ENCODE data around the gene KIF4B.
"Not testable (repeated sequence)": the region's sequence is repeated elsewhere in the genome, so short reads cannot be mapped to it uniquely, and the experiment has no call there.

Gene KIF4B

DNA sequence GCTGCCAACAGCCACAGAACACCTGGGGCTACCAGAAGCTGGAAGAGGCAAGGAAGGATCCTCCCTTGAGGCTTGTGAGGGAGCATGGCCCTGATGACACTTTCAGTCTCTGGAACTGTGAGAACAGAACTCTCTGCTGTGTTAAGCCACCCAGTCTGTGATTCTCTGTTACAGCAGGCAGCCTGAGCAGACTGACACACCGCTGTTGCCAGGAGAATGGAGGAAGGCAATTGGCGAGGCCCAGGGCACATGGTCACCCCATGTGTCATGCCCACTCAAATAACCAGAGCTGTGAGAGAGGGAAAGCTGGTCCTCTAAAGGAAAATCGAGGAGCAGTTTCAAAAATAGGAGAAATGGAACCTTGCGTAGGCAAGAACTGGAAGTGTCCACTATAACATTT lies 12.0 kb upstream of the KIF4B start:
- no peaks in the 10 kb centered on the region for H3K36me3 ChIP-seq (ENCODE audit: insufficient read depth, low read length)
- H3K9me3 ChIP-seq (ENCODE audit: insufficient read depth, low read depth, low read length): no peaks in the 10 kb centered on the region
- H3K4me1 ChIP-seq (ENCODE audit: insufficient read depth, low read length, poor library complexity, severe bottlenecking): peaks cover 5% of the 10 kb centered on the region
- H3K9ac ChIP-seq (ENCODE audit: low read depth, low read length, poor library complexity, severe bottlenecking): no peak overlapping the region
- no peaks in the 10 kb centered on the region for H3K27me3 ChIP-seq (ENCODE audit: insufficient read depth, low read length, poor library complexity, severe bottlenecking)
- no peaks in the 10 kb centered on the region for H3K9me2 ChIP-seq (replicated peaks; ENCODE audit: low read depth, low read length)
- no peaks in the 10 kb centered on the region for H3F3A ChIP-seq (ENCODE audit: low read depth)
- H2AFZ ChIP-seq (ENCODE audit: low read length): no peak overlapping the region
- no peaks in the 10 kb centered on the region for H3K79me2 ChIP-seq (ENCODE audit: insufficient read depth, low read length)
- no peak overlapping the region for H3K4me2 ChIP-seq (ENCODE audit: low read depth, low read length, poor library complexity, severe bottlenecking)
- H4K20me1 ChIP-seq (ENCODE audit: insufficient read depth, low read length, poor library complexity, severe bottlenecking): no peaks in the 10 kb centered on the region
- H3K4me3 ChIP-seq (ENCODE audit: low read length, poor library complexity, severe bottlenecking): no peak overlapping the region
- TF ChIP-seq, protein P1, sequence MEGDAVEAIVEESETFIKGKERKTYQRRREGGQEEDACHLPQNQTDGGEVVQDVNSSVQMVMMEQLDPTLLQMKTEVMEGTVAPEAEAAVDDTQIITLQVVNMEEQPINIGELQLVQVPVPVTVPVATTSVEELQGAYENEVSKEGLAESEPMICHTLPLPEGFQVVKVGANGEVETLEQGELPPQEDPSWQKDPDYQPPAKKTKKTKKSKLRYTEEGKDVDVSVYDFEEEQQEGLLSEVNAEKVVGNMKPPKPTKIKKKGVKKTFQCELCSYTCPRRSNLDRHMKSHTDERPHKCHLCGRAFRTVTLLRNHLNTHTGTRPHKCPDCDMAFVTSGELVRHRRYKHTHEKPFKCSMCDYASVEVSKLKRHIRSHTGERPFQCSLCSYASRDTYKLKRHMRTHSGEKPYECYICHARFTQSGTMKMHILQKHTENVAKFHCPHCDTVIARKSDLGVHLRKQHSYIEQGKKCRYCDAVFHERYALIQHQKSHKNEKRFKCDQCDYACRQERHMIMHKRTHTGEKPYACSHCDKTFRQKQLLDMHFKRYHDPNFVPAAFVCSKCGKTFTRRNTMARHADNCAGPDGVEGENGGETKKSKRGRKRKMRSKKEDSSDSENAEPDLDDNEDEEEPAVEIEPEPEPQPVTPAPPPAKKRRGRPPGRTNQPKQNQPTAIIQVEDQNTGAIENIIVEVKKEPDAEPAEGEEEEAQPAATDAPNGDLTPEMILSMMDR (conservative IDR thresholded peaks at IDR 0.05; ENCODE audit: low read length): no peak
- no peak for TF ChIP-seq EZH2phosphoT487 (IDR thresholded peaks at IDR 0.05; ENCODE audit: borderline replicate concordance)

DNA sequence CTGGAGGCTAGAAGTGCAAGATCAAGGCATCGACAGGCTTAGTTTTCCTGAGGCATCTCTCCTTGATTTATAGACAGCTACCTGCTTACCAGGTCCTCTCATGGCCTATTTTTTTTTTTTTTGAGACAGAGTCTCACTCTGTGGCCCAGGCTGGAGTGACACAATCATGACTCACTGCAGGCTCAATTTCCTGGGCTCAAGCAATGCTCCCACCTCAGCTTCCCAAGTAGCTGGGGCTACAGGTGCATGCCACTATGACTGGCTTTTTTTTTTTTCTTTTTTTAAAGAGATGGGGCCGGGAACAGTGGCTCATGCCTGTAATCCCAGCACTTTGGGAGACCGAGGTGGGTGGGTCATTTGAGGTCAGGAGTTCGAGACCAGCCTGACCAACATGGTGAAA lies 10.8 kb upstream of the KIF4B start:
- H4K20me1 ChIP-seq (ENCODE audit: insufficient read depth, low read length, poor library complexity, severe bottlenecking); H3K27me3 ChIP-seq (ENCODE audit: insufficient read depth, low read length, poor library complexity, severe bottlenecking); H3K79me2 ChIP-seq (ENCODE audit: insufficient read depth, low read length); H3K36me3 ChIP-seq (ENCODE audit: insufficient read depth, low read length); H3K4me1 ChIP-seq (ENCODE audit: insufficient read depth, low read length, poor library complexity, severe bottlenecking); H3K9me2 ChIP-seq (replicated peaks; ENCODE audit: low read depth, low read length); H3K9me3 ChIP-seq (ENCODE audit: insufficient read depth, low read depth, low read length); H3K4me2 ChIP-seq (ENCODE audit: low read depth, low read length, poor library complexity, severe bottlenecking); H3F3A ChIP-seq (ENCODE audit: low read depth); H2AFZ ChIP-seq (ENCODE audit: low read length); H3K9ac ChIP-seq (ENCODE audit: low read depth, low read length, poor library complexity, severe bottlenecking); H3K4me3 ChIP-seq (ENCODE audit: low read length, poor library complexity, severe bottlenecking): not testable (repeated sequence)

DNA sequence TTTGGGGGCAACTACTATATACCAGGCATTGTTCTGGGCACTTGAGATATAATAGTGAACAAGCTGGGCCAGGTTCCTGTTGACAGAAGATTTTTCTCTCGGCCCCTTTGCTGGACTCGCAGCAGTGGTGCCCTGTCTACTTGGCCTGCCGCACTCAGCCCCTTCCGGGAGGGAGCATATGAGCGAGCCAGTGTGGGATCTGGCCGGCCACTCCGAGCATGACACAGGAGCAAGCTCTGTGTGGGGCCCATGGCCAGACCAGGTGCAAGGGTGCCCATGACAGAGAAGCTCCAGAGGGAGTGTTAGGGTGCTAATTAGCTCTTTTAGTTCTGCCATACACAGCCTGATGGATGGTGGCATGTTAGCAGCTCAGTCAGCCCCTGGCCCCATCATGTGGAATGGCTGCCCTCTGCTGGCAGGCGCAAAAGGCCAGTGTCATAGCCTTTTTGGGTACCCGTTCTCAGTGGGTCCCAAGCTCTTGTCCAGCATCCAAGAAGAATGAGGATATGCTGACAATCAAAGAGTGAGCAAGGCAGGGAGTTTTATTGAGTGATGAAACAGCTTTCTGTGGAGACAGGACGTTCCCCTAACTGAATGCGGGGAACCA lies 9.3 kb upstream of the KIF4B start:
- H3K27me3 ChIP-seq (ENCODE audit: insufficient read depth, low read length, poor library complexity, severe bottlenecking): no peaks in the 10 kb centered on the region
- H3K9me2 ChIP-seq (replicated peaks; ENCODE audit: low read depth, low read length): no peaks in the 10 kb centered on the region
- H3K36me3 ChIP-seq (ENCODE audit: insufficient read depth, low read length): no peaks in the 10 kb centered on the region
- TF ChIP-seq EZH2phosphoT487 (IDR thresholded peaks at IDR 0.05; ENCODE audit: borderline replicate concordance): no peak
- TF ChIP-seq, protein P1 (conservative IDR thresholded peaks at IDR 0.05; ENCODE audit: low read length): peak; percentile 30
- no peak overlapping the region for H3K9ac ChIP-seq (ENCODE audit: low read depth, low read length, poor library complexity, severe bottlenecking)
- no peak overlapping the region for H3K4me3 ChIP-seq (ENCODE audit: low read length, poor library complexity, severe bottlenecking)
- no peaks in the 10 kb centered on the region for H3K4me1 ChIP-seq (ENCODE audit: insufficient read depth, low read length, poor library complexity, severe bottlenecking)
- no peaks in the 10 kb centered on the region for H4K20me1 ChIP-seq (ENCODE audit: insufficient read depth, low read length, poor library complexity, severe bottlenecking)
- H3K4me2 ChIP-seq (ENCODE audit: low read depth, low read length, poor library complexity, severe bottlenecking): no peak overlapping the region
- H3F3A ChIP-seq (ENCODE audit: low read depth): no peaks in the 10 kb centered on the region
- H3K79me2 ChIP-seq (ENCODE audit: insufficient read depth, low read length): no peaks in the 10 kb centered on the region
- H2AFZ ChIP-seq (ENCODE audit: low read length): no peak overlapping the region
- H3K9me3 ChIP-seq (ENCODE audit: insufficient read depth, low read depth, low read length): no peaks in the 10 kb centered on the region

DNA sequence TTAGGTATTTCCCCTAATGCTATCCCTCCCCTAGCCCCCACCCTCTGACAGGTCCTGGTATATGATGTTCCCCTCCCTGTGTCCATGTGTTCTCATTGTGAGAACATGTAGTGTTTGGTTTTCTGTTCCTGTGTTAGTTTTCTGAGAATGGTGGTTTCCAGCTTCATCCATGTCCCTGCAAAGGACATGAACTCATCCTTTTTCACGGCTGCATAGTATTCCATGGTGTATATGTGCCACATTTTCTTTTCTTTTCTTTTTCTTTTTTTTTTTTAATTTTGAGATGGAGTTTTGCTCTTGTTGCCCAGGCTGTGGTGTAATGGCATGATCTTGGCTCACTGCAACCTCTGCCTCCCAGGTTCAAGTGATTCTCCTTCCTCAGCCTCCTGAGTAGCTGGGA lies 7.3 kb upstream of the KIF4B start:
- not testable (repeated sequence) for H4K20me1 ChIP-seq (ENCODE audit: insufficient read depth, low read length, poor library complexity, severe bottlenecking); H2AFZ ChIP-seq (ENCODE audit: low read length); H3K9ac ChIP-seq (ENCODE audit: low read depth, low read length, poor library complexity, severe bottlenecking); H3K9me3 ChIP-seq (ENCODE audit: insufficient read depth, low read depth, low read length); H3K4me1 ChIP-seq (ENCODE audit: insufficient read depth, low read length, poor library complexity, severe bottlenecking); H3K36me3 ChIP-seq (ENCODE audit: insufficient read depth, low read length); H3F3A ChIP-seq (ENCODE audit: low read depth); H3K9me2 ChIP-seq (replicated peaks; ENCODE audit: low read depth, low read length); H3K79me2 ChIP-seq (ENCODE audit: insufficient read depth, low read length); H3K27me3 ChIP-seq (ENCODE audit: insufficient read depth, low read length, poor library complexity, severe bottlenecking); H3K4me2 ChIP-seq (ENCODE audit: low read depth, low read length, poor library complexity, severe bottlenecking); H3K4me3 ChIP-seq (ENCODE audit: low read length, poor library complexity, severe bottlenecking)

Measured in Loucy (cell line).